H9 (cell line): Measurements from ENCODE around the gene USP53. TPM values are rescaled to one million over a fixed set of nuclear protein-coding genes. Genes with fewer than 3 reads are reported as not detected.

Experiments
- DNase-seq: peaks from one replicate; pipeline ENCODE4 v3.0.0-alpha.2; 2017
- H2AFZ ChIP-seq: one replicate; pipeline ENCODE4 v1.6.1; 2013; ENCODE audit warnings: mild to moderate bottlenecking, low read length, control low read depth, moderate library complexity
- H2AK5ac ChIP-seq: 2 replicates; pipeline ENCODE4 v1.6.1; 2013; ENCODE audit warnings: low read length, control low read depth, mixed read lengths; ENCODE audit not compliant: insufficient read length
- H2BK120ac ChIP-seq: one replicate; pipeline ENCODE4 v1.6.1; 2013; ENCODE audit warnings: low read depth, mild to moderate bottlenecking, low read length, control low read depth, inconsistent platforms; ENCODE audit not compliant: poor library complexity, severe bottlenecking
- H2BK12ac ChIP-seq: 2 replicates; pipeline ENCODE4 v1.6.1; 2013; ENCODE audit warnings: low read length, control low read depth, mixed read lengths, low read depth; ENCODE audit not compliant: insufficient read length
- H2BK15ac ChIP-seq: 2 replicates; pipeline ENCODE4 v1.6.1; 2013; ENCODE audit warnings: low read depth, low read length, control low read depth
- H2BK20ac ChIP-seq: one replicate; pipeline ENCODE4 v1.6.1; 2013; ENCODE audit warnings: low read depth, mild to moderate bottlenecking, low read length, control low read depth, inconsistent platforms; ENCODE audit not compliant: poor library complexity, severe bottlenecking
- H2BK5ac ChIP-seq: 2 replicates; pipeline ENCODE4 v1.6.1; 2013; ENCODE audit warnings: low read length, control low read depth, mixed read lengths; ENCODE audit not compliant: insufficient read length
- H3K14ac ChIP-seq: 2 replicates; pipeline ENCODE4 v1.6.1; 2013; ENCODE audit warnings: low read length, control low read depth; ENCODE audit not compliant: insufficient read depth
- H3K18ac ChIP-seq: 2 replicates; pipeline ENCODE4 v1.6.1; 2013; ENCODE audit warnings: low read depth, mild to moderate bottlenecking, mixed read lengths, low read length, control low read depth; ENCODE audit not compliant: insufficient read length
- H3K23ac ChIP-seq: 2 replicates; pipeline ENCODE4 v1.6.1; 2013; ENCODE audit warnings: low read length, control low read depth, mixed read lengths, low read depth; ENCODE audit not compliant: insufficient read length
- H3K23me2 ChIP-seq: 2 replicates; pipeline ENCODE4 v1.6.1; 2013; ENCODE audit warnings: low read depth, mild to moderate bottlenecking, mixed read lengths, low read length, control low read depth; ENCODE audit not compliant: insufficient read length, poor library complexity, severe bottlenecking
- H3K27ac ChIP-seq: 2 replicates; pipeline ENCODE4 v1.5.1; 2013; ENCODE audit warnings: low read length, control low read depth, mixed read lengths, low read depth; ENCODE audit not compliant: insufficient read length
- H3K27me3 ChIP-seq: 2 replicates; pipeline ENCODE4 v1.6.1; 2013; ENCODE audit warnings: low read length, control low read depth, inconsistent platforms; ENCODE audit not compliant: insufficient read depth
- H3K4ac ChIP-seq: 2 replicates; pipeline ENCODE4 v1.6.1; 2013; ENCODE audit warnings: low read depth, mild to moderate bottlenecking, control low read depth, inconsistent platforms, low read length, moderate library complexity
- H3K4me1 ChIP-seq: 2 replicates; pipeline ENCODE4 v1.6.1; 2013; ENCODE audit warnings: low read length, control low read depth, inconsistent platforms; ENCODE audit not compliant: insufficient read depth
- H3K4me2 ChIP-seq: 2 replicates; pipeline ENCODE4 v1.6.1; 2013; ENCODE audit warnings: low read length, control low read depth, mixed read lengths; ENCODE audit not compliant: insufficient read length, insufficient read depth
- H3K56ac ChIP-seq: 2 replicates; pipeline ENCODE4 v1.6.1; 2013; ENCODE audit warnings: low read depth, mild to moderate bottlenecking, mixed read lengths, low read length, control low read depth; ENCODE audit not compliant: insufficient read length
- H3K79me1 ChIP-seq: 2 replicates; pipeline ENCODE4 v1.6.1; 2013; ENCODE audit warnings: low read depth, mild to moderate bottlenecking, moderate library complexity, low read length, control low read depth, inconsistent platforms; ENCODE audit not compliant: insufficient read depth, poor library complexity, severe bottlenecking
- H3K79me2 ChIP-seq: 2 replicates; pipeline ENCODE4 v1.6.1; 2013; ENCODE audit warnings: low read length, control low read depth, inconsistent platforms; ENCODE audit not compliant: insufficient read depth
- H3K9ac ChIP-seq: 2 replicates; pipeline ENCODE4 v1.6.1; 2013; ENCODE audit warnings: low read length, control low read depth, mixed read lengths; ENCODE audit not compliant: insufficient read length; ENCODE audit errors: extremely low read depth
- H3K9me3 ChIP-seq: one replicate; pipeline ENCODE4 v1.6.1; 2013; ENCODE audit warnings: low read depth, low read length, inconsistent platforms; ENCODE audit not compliant: control insufficient read depth
- H3T11ph ChIP-seq: one replicate; pipeline ENCODE4 v1.6.1; 2013; ENCODE audit warnings: mild to moderate bottlenecking, low read length, control low read depth, inconsistent platforms
- H4K20me1 ChIP-seq: one replicate; pipeline ENCODE4 v1.6.1; 2013; ENCODE audit not compliant: control insufficient read depth, insufficient read length, insufficient read depth
- H4K5ac ChIP-seq: 2 replicates; pipeline ENCODE4 v1.6.1; 2013; ENCODE audit warnings: low read depth, mild to moderate bottlenecking, mixed read lengths, low read length, control low read depth; ENCODE audit not compliant: insufficient read length
- H4K8ac ChIP-seq: replicated peaks from 2 replicates; pipeline ENCODE4 v1.6.1; 2013; ENCODE audit warnings: low read length, control low read depth, mixed read lengths, low read depth; ENCODE audit not compliant: insufficient read length
- H4K91ac ChIP-seq: 2 replicates; pipeline ENCODE4 v1.6.1; 2013; ENCODE audit warnings: low read depth, mild to moderate bottlenecking, moderate library complexity, mixed read lengths, low read length, control low read depth; ENCODE audit not compliant: insufficient read length
- H3K27ac Mint-ChIP-seq, 3 experiments: 2 replicates in 2 of 3; 3 replicates in 1 of 3; pipeline ENCODE4 v1.8.0; 2020 to 2021; ENCODE audit warnings: mixed read lengths in 3 of 3, mild to moderate bottlenecking in 1 of 3, moderate library complexity in 1 of 3
- H3K27me3 Mint-ChIP-seq: 2 replicates; pipeline ENCODE4 v1.8.0; 2021; ENCODE audit warnings: low read depth, mild to moderate bottlenecking, moderate library complexity, mixed read lengths
- H3K36me3 Mint-ChIP-seq, 3 experiments: 2 replicates in 2 of 3; 3 replicates in 1 of 3; pipeline ENCODE4 v1.8.0; 2020 to 2021; ENCODE audit warnings: low read depth in 3 of 3, mixed read lengths in 3 of 3; ENCODE audit not compliant: insufficient read depth in 1 of 3
- H3K4me1 Mint-ChIP-seq, 2 experiments: 2 replicates each; pipeline ENCODE4 v1.8.0; 2020; ENCODE audit warnings: mixed read lengths in 2 of 2
- H3K4me3 Mint-ChIP-seq, 2 experiments: 2 replicates in 1 of 2; 3 replicates in 1 of 2; pipeline ENCODE4 v1.8.0; 2020 to 2021; ENCODE audit warnings: mild to moderate bottlenecking in 2 of 2, mixed read lengths in 2 of 2, moderate library complexity in 1 of 2
- H3K9me3 Mint-ChIP-seq, 2 experiments: 2 replicates in 1 of 2; 3 replicates in 1 of 2; pipeline ENCODE4 v1.8.0; 2020; ENCODE audit warnings: mild to moderate bottlenecking in 2 of 2, mixed read lengths in 2 of 2, moderate library complexity in 1 of 2
- CTCF ChIP-seq: fragments of 200-600 bp; sonication (generic); conservative IDR thresholded peaks from 3 replicates; pipeline ENCODE4 v1.8.0; 2021; ENCODE audit warnings: antibody characterized with exemption, mild to moderate bottlenecking
- WGBS: extraction: QIAGEN DNeasy Blood & Tissue Kit; methylation state at CpG from one replicate; pipeline ENCODE4 v1.1.7; 2013; ENCODE audit warnings: missing lambda C conversion rate, low lambda C conversion rate, mixed read lengths; ENCODE audit not compliant: insufficient read length; ENCODE audit errors: extremely low coverage; 5-methylcytosine and 5-hydroxymethylcytosine counted together
- total RNA-seq: library from RNA; stranded (reverse); gene quantifications from 2 replicates; pipeline ENCODE4 v1.2.1, GENCODE V29; 2021

USP53 gene
- total RNA-seq, 1 experiment from 2014 or later, result 18.4 TPM

GRCh38 chr4:119297795-119298194 lies 85.3 kb downstream of the USP53 start:
- Mint-ChIP-seq H3K9me3 (peaks cover 0 to 6% of the 10 kb centered on the region in 2 experiments; a peak in 2 of 5 replicates), H3K4me3 (no peak overlapping the region; a peak in 1 of 5 replicates), H3K27ac (no peak overlapping the region), H3K27me3 (no peaks in the 10 kb centered on the region), H3K4me1 (peaks cover 25 to 28% of the 10 kb centered on the region in 2 experiments), H3K36me3 (peaks cover 17 to 34% (median 31%) of the 10 kb centered on the region in 3 experiments; a peak in 6 of 7 replicates)
- Histone ChIP-seq H3K4me2 (no peak overlapping the region), H3K23me2 (peaks cover 11% of the 10 kb centered on the region), H2AK5ac (no peak overlapping the region), H3K4ac (no peak overlapping the region), H2BK20ac (no peak overlapping the region), H3K79me1 (no peaks in the 10 kb centered on the region), H2BK120ac (no peak overlapping the region), H3K23ac (no peak overlapping the region), H3T11ph (no peak overlapping the region), H4K20me1 (no peaks in the 10 kb centered on the region), H4K91ac (no peak overlapping the region), H3K9ac (no peak overlapping the region), H3K9me3 (no peaks in the 10 kb centered on the region), H4K8ac (no peak overlapping the region), H3K27ac (no peak overlapping the region), H3K79me2 (peaks cover 2% of the 10 kb centered on the region; the same call in 1 of the 2 replicates), H2BK15ac (no peak overlapping the region), H4K5ac (no peak overlapping the region), H3K18ac (no peak overlapping the region), H3K56ac (no peak overlapping the region), H3K4me1 (peaks cover 3% of the 10 kb centered on the region; the same call in 1 of the 2 replicates), H2AFZ (no peak overlapping the region), H3K27me3 (no peaks in the 10 kb centered on the region), H2BK12ac (no peak overlapping the region), H2BK5ac (no peak overlapping the region), H3K14ac (no peak overlapping the region)
- WGBS, result no CpG with 5 or more reads among the region's 1 CpG
- DNase-seq, result no peak
- no peak for TF ChIP-seq CTCF
